Fibroblast of lung (primary cell): ENCODE measurements around the gene FGGY. TPM values are rescaled to one million over a fixed set of nuclear protein-coding genes. Genes with fewer than 3 reads are reported as not detected.

Experiments used
- DNase-seq, 2 donors: peaks; one replicate each; pipeline versions ENCODE4 v3.0.0 to v3.0.0-alpha.2; 2010; ENCODE audit warnings: low read depth in 2 of 2
- H2AFZ ChIP-seq: 2 replicates; pipeline ENCODE4 v1.5.1; 2012; ENCODE audit warnings: low read length, control low read depth, inconsistent platforms
- H3K27ac ChIP-seq: 2 replicates; pipeline ENCODE4 v1.5.1; 2011; ENCODE audit warnings: low read length, control low read depth; ENCODE audit not compliant: insufficient read depth
- H3K27me3 ChIP-seq: 2 replicates; pipeline ENCODE4 v1.5.1; 2011; ENCODE audit warnings: mild to moderate bottlenecking, low read length; ENCODE audit not compliant: control insufficient read depth, insufficient read depth
- H3K36me3 ChIP-seq: 2 replicates; pipeline ENCODE4 v1.5.1; 2011; ENCODE audit warnings: low read length; ENCODE audit not compliant: control insufficient read depth, insufficient read depth
- H3K4me1 ChIP-seq: 2 replicates; pipeline ENCODE4 v1.5.1; 2011; ENCODE audit warnings: low read length; ENCODE audit not compliant: control insufficient read depth, insufficient read depth; ENCODE audit errors: extremely low read depth
- H3K4me2 ChIP-seq: 2 replicates; pipeline ENCODE4 v1.5.1; 2011; ENCODE audit warnings: low read length, control low read depth; ENCODE audit not compliant: insufficient read depth; ENCODE audit errors: extremely low read depth
- H3K4me3 ChIP-seq, 4 experiments: fragments of 200-600 bp in 1 of 4; sonication (generic) in 1 of 4; replicated peaks in 1 of 4; 2 replicates each; pipeline ENCODE4 v1.5.1; 2011 to 2016; ENCODE audit warnings: low read length in 4 of 4, low read depth in 3 of 4, mild to moderate bottlenecking in 3 of 4, control low read depth in 2 of 4, inconsistent platforms in 1 of 4, mixed read lengths in 1 of 4; ENCODE audit not compliant: insufficient read depth in 1 of 4; ENCODE audit errors: control extremely low read depth in 1 of 4
- H3K79me2 ChIP-seq: 2 replicates; pipeline ENCODE4 v1.5.1; 2012; ENCODE audit warnings: mild to moderate bottlenecking, low read length, inconsistent platforms; ENCODE audit not compliant: control insufficient read depth, insufficient read depth
- H3K9ac ChIP-seq: 2 replicates; pipeline ENCODE4 v1.5.1; 2011; ENCODE audit warnings: mild to moderate bottlenecking, low read length, control low read depth; ENCODE audit not compliant: insufficient read depth
- H3K9me3 ChIP-seq: 2 replicates; pipeline ENCODE4 v1.5.1; 2012; ENCODE audit warnings: low read depth, low read length; ENCODE audit not compliant: control insufficient read depth, insufficient read depth
- H4K20me1 ChIP-seq: 2 replicates; pipeline ENCODE4 v1.5.1; 2011; ENCODE audit warnings: low read length; ENCODE audit not compliant: control insufficient read depth, insufficient read depth; ENCODE audit errors: extremely low read depth
- EZH2 ChIP-seq: IDR thresholded peaks from 2 replicates; pipeline ENCODE4 v1.5.1; 2012; ENCODE audit warnings: low read length, control low read depth, mild to moderate bottlenecking; ENCODE audit errors: missing control alignments
- polyA plus RNA-seq, 2 donors: library from polyadenylated mRNA; depleted of rRNA in 1 of 2; stranded (reverse) in 1 of 2; unstranded in 1 of 2; fragments of >200 nt; gene quantifications; 2 replicates each; pipeline ENCODE4 v1.2.1, GENCODE V29; 2011 to 2012; ENCODE audit warnings: missing spikeins in 1 of 2
- total RNA-seq: library from RNA; depleted of rRNA; stranded (reverse); fragments of >200 nt; gene quantifications from 2 replicates; pipeline ENCODE4 v1.2.1, GENCODE V29; 2014
- TF ChIP-seq, protein P1 (sequence below), 2 donors: IDR thresholded peaks in 1 of 2; conservative IDR thresholded peaks in 1 of 2; 1 replicate in 1 of 2; 2 replicates in 1 of 2; pipeline ENCODE4 v1.5.1; 2011 to 2012; ENCODE audit warnings: low read length in 2 of 2, control low read depth in 1 of 2, inconsistent platforms in 1 of 2, low read depth in 1 of 2, mild to moderate bottlenecking in 1 of 2

FGGY gene
- total and polyA plus RNA-seq, 2 donors (not counting 1 experiment from before 2014, with no cell fraction given), result 9.5 to 32.4 TPM

DNA sequence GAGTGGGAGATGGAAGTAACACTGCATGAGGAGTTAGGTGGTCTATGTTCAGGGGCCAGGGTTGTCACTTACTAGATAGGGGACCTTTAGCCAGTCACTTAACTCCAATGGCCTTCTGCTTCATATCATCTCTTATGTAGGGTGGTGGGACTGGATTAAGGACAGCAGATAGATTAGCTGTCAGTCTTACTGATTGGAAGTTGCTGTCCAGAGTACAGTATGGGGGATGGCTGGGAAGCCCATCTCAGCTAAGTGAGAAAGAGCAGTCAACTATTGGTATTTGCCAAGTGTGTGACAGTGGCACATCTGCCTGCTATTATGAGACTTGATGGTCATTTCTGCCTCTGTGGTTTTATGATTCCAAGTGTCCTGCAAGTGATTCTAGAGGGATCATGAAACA lies 130.9 kb downstream of the FGGY start:
- no peaks in the 10 kb centered on the region for H3K27me3 ChIP-seq
- H2AFZ ChIP-seq, result no peak overlapping the region
- H3K4me3 ChIP-seq, result no peak overlapping the region
- H3K79me2 ChIP-seq, result no peaks in the 10 kb centered on the region
- H3K36me3 ChIP-seq, result no peaks in the 10 kb centered on the region
- no peaks in the 10 kb centered on the region for H4K20me1 ChIP-seq
- H3K9me3 ChIP-seq, result no peaks in the 10 kb centered on the region
- H3K27ac ChIP-seq, result no peak overlapping the region
- H3K4me2 ChIP-seq, result no peak overlapping the region
- no peak overlapping the region for H3K9ac ChIP-seq
- no peaks in the 10 kb centered on the region for H3K4me1 ChIP-seq
- DNase-seq, result no peak
- TF ChIP-seq EZH2, result no peak
- TF ChIP-seq, protein P1, sequence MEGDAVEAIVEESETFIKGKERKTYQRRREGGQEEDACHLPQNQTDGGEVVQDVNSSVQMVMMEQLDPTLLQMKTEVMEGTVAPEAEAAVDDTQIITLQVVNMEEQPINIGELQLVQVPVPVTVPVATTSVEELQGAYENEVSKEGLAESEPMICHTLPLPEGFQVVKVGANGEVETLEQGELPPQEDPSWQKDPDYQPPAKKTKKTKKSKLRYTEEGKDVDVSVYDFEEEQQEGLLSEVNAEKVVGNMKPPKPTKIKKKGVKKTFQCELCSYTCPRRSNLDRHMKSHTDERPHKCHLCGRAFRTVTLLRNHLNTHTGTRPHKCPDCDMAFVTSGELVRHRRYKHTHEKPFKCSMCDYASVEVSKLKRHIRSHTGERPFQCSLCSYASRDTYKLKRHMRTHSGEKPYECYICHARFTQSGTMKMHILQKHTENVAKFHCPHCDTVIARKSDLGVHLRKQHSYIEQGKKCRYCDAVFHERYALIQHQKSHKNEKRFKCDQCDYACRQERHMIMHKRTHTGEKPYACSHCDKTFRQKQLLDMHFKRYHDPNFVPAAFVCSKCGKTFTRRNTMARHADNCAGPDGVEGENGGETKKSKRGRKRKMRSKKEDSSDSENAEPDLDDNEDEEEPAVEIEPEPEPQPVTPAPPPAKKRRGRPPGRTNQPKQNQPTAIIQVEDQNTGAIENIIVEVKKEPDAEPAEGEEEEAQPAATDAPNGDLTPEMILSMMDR (conservative IDR thresholded peaks at IDR 0.05 in 1 of 2, IDR thresholded peaks at IDR 0.05 in 1 of 2; ENCODE audit: low read depth in 1 of 2, low read length in 2 of 2), result no peak

DNA sequence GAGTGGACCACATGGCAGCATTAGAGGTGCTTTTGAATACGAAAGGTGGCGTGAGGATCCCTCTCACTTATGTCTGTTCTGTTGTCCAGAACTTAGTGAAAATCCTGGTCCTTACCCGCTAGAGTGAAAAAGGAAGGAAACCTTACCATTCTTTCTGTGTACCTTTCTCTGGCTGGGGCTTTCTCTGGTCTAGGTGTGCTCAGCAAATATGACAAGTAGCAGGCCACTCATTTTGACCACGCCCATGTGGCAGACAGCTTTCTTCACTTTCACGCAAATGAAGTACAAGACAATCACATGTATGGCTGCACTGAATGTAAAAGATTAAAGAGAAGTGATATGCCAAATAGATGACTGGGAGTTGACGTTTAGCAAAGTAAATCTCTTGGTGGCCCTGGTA lies 131.9 kb downstream of the FGGY start:
- no peaks in the 10 kb centered on the region for H3K4me1 ChIP-seq
- TF ChIP-seq EZH2, result no peak
- TF ChIP-seq, protein P1 (conservative IDR thresholded peaks at IDR 0.05 in 1 of 2, IDR thresholded peaks at IDR 0.05 in 1 of 2; ENCODE audit: low read depth in 1 of 2, low read length in 2 of 2), result no peak
- H3K27ac ChIP-seq, result no peak overlapping the region

DNA sequence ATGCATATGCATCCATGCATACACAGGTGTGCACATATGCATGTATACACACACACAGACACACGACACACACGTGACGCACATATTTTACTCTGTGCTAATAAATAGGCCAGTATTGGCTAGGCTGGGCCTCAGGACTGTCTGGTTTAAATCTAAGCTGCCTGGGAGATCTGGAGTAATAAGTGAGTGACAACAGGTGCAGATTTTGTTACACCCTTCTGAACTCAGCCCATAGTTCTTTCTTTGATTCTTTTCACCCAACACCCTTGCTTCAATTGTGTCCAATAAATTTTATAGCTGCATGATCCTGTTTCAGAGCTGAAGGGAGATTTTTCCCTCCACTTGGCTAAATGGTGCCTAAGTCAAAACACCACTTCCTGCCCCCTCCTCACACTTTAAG lies 132.8 kb downstream of the FGGY start:
- no peak overlapping the region for H3K27ac ChIP-seq

More for the DNA sequence above, 131.9 kb downstream of the FGGY start:
- H3K9me3 ChIP-seq, result no peaks in the 10 kb centered on the region
- H4K20me1 ChIP-seq, result no peaks in the 10 kb centered on the region
- DNase-seq, result no peak
- no peak overlapping the region for H2AFZ ChIP-seq
- no peak overlapping the region for H3K4me2 ChIP-seq
- H3K9ac ChIP-seq, result no peak overlapping the region
- no peaks in the 10 kb centered on the region for H3K36me3 ChIP-seq
- H3K79me2 ChIP-seq, result no peaks in the 10 kb centered on the region
- no peaks in the 10 kb centered on the region for H3K27me3 ChIP-seq
- H3K4me3 ChIP-seq, result no peak overlapping the region

More for the DNA sequence above, 132.8 kb downstream of the FGGY start:
- no peak for DNase-seq
- no peak overlapping the region for H2AFZ ChIP-seq
- H3K36me3 ChIP-seq, result no peaks in the 10 kb centered on the region
- H3K4me1 ChIP-seq, result no peaks in the 10 kb centered on the region
- no peaks in the 10 kb centered on the region for H3K27me3 ChIP-seq
- no peak overlapping the region for H3K4me2 ChIP-seq
- no peak overlapping the region for H3K4me3 ChIP-seq
- H3K9ac ChIP-seq, result no peak overlapping the region
- no peaks in the 10 kb centered on the region for H3K79me2 ChIP-seq
- TF ChIP-seq, protein P1 (conservative IDR thresholded peaks at IDR 0.05 in 1 of 2, IDR thresholded peaks at IDR 0.05 in 1 of 2; ENCODE audit: low read depth in 1 of 2, low read length in 2 of 2), result no peak
- no peak for TF ChIP-seq EZH2
- no peaks in the 10 kb centered on the region for H4K20me1 ChIP-seq
- H3K9me3 ChIP-seq, result no peaks in the 10 kb centered on the region
